Measurements from ENCODE around the gene ZNF219.

The ZNF219 gene

DNA sequence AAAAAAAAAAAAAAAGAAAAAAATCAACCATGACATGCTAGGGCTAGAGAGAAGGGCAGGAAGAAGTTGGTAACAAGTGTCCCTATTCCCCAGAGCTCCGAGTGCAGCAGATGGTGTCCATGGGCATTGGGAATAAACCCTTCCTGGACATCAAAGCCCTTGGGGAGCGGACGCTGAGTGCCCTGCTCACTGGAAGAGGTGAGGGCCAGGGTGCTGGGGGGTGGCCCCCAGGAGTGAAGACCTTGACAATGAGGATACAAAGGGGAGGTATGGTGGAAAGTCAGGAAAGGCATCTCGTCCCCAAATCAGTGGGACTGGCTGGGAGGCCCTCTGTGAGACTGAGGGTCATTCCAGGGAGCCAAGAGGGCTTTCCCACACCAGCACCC lies 11.6 kb downstream of the ZNF219 start:
- DNase-seq (ENCODE audit: low spot score) = no peak

DNA sequence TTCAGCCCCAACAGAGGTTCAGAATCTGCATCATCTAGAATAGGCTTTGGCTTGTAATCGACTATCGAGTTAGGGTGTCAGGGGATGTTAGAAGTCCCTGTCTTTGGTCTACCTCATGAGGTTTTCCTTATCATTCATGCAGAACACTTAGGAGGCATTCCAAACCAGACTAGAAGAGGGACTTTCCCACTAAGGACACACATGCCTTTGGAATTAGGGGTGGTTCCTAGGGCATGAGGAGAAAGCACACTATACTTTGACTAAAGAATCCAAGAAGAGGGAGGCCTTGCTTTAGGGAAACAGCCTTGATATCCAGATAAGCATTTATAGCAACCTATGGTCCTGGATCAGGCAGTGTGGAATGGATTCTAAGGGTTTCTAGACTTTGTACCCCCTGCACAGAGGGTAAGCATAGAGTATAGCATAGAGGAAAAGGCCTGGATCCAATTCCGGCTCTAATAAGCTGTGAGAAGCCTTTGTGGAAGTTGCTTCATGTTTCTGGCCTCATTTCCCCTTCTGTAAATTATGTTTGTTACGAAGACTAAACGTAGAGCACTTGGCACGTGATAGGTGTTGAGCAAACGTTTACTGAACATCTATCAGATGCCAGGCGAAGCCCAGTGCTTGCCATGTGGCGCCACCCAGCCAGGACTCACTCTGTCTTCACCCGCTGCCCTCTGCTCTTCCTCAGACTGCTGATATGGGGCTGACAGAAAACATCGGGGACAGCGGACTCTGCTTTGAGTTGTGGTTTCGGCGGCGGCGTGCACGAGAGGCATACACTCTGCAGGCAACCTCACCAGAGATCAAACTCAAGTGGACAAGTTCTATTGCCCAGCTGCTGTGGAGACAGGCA lies 13.2 kb downstream of the ZNF219 start:
- no peak for DNase-seq (ENCODE audit: low spot score)

DNA sequence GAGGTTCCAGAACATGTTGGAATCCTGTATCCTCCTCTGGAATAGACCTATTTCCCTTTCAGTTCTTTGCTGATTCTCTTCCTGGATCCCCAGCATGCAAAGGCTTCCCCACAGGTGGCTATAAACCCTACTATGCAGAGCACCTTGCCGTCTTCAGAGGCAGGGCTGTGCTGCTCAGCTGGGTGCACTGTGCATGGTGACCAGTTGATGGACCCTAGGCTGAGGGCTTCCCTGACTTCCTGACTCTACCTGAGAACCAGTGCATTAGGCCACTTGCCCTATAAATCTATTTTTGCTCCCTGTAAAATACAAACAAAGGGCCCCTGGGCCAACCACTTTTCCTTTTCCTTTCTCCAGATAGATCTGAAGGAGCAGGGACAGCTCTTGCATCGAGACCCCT lies 14.1 kb downstream of the ZNF219 start:
- DNase-seq (ENCODE audit: low spot score) = no peak

DNA sequence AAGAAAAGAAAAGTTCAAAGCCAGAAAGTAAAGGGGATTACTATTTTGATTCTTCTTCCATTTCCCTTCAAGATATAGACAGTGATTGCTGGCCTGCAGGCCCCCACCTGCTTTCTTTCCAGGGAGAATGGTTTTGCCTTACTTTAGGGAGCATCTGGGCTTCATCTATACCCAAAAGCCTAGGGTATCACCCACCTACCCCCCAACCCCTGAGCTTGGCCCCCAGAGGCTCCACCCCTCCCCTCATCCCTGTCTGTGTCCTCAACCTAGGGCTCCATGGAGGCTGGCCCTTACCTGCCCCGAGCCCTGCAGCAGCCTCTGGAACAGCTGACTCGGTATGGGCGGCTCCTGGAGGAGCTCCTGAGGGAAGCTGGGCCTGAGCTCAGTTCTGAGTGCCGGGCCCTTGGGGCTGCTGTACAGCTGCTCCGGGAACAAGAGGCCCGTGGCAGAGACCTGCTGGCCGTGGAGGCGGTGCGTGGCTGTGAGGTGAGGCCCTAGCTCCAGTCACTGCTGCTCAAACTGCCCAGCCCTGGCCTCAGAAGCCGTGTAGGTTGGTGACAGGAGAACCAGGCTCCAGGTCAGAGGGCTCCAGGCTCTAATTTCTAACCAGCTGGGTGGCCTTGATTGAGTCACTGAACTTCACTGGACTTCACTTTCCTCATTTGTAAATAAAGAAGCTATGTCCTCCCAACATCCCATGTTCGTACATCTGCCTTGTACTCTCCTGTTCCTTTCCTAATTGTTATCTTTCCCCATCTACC lies 14.7 kb downstream of the ZNF219 start:
- DNase-seq (ENCODE audit: low spot score) = no peak

DNA sequence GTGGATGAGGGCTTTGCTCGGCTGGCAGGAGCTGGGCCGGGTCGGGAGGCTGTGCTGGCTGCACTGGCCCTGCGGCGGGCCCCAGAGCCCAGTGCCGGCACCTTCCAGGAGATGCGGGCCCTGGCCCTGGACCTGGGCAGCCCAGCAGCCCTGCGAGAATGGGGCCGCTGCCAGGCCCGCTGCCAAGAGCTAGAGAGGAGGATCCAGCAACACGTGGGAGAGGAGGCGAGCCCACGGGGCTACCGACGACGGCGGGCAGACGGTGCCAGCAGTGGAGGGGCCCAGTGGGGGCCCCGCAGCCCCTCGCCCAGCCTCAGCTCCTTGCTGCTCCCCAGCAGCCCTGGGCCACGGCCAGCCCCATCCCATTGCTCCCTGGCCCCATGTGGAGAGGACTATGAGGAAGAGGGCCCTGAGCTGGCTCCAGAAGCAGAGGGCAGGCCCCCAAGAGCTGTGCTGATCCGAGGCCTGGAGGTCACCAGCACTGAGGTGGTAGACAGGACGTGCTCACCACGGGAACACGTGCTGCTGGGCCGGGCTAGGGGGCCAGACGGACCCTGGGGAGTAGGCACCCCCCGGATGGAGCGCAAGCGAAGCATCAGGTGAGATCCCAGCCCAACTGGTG lies 16.8 kb downstream of the ZNF219 start:
- DNase-seq (ENCODE audit: low spot score) = no peak

DNA sequence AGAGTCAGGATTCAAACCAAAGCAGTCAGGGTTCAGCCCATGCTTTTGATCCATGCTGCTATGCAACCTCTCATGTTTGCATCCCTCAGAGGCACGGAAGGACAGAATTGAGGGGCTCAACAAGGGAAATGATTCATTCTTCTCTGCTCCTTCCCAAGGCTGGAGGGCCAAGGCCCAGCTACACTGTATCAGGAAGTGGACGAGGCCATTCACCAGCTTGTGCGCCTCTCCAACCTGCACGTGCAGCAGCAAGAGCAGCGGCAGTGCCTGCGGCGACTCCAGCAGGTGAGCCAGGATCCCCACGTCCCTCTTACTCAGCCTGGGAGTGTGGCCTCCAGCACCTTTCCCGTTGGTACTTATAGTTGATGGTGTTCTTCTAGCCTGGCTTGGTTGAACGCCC lies 19.7 kb downstream of the ZNF219 start:
- DNase-seq (ENCODE audit: low spot score) = no peak

DNA sequence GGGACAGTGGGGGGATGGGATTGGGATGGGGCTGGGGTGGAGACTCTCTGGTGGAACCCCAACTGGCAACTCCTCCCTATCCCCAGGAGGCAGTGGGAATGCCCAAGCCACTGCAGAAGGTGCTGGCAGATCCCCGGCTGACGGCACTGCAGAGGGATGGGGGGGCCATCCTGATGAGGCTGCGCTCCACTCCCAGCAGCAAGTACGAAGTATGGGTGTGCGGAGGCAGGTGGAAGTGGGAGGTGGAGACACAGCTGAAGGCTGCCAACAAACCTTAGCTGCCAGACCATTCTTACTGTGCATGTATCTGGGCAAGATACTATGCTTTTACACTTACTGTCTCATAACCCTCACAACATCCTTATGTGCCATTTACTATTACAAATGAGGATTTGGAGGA lies 20.2 kb downstream of the ZNF219 start:
- no peak for DNase-seq (ENCODE audit: low spot score)

DNA sequence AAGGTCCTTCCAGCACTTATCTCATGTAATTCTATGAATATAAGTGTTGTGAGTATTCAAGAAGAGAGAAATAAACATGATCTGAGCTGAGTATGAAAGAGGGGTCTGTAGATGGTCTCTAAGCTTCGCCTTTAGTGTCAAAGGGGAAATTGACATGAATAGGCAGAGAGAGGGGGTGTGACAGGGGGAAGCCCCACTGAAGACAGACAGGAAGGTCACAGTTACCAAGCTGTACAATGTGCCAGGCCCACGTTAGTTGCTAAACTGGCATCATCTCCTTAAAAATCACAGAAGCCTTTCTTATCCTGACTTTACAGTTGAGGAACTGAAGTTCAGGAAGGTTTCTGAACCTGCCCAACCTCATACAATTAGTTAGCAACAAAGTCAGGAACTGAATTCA lies 20.8 kb downstream of the ZNF219 start:
- DNase-seq (ENCODE audit: low spot score) = no peak

DNA sequence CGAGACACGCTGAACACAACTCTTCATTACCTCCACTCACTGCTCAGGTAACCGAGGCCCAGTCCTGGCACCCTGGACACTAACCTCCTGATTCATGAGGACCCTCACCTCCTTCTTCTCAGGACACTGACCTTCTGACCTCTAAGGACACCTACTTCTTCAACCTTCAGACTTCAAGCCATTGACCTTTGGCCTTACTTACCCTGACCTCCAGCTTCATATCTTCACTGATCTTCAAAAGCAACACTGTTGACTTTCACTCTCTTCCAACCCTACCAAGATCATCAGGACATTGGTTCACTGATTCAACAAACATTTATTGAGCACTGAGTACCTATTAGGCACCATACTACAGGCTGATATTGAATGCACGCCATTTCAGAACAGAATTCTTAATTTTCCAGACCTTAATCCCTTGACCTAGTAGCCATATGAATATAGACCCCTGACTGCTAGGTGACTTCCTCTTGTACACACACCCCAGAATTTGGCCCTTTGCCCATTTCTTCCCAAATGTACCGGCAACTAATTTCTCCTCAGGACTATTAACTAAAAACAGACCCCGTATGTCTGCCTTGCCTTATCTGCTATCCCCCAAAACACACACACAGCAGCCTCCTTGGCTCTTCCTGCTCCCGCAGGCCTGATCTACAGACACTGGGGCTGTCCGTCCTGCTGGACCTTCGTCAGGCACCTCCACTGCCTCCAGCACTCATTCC lies 22.6 kb downstream of the ZNF219 start:
- DNase-seq (ENCODE audit: low spot score) = no peak

DNA sequence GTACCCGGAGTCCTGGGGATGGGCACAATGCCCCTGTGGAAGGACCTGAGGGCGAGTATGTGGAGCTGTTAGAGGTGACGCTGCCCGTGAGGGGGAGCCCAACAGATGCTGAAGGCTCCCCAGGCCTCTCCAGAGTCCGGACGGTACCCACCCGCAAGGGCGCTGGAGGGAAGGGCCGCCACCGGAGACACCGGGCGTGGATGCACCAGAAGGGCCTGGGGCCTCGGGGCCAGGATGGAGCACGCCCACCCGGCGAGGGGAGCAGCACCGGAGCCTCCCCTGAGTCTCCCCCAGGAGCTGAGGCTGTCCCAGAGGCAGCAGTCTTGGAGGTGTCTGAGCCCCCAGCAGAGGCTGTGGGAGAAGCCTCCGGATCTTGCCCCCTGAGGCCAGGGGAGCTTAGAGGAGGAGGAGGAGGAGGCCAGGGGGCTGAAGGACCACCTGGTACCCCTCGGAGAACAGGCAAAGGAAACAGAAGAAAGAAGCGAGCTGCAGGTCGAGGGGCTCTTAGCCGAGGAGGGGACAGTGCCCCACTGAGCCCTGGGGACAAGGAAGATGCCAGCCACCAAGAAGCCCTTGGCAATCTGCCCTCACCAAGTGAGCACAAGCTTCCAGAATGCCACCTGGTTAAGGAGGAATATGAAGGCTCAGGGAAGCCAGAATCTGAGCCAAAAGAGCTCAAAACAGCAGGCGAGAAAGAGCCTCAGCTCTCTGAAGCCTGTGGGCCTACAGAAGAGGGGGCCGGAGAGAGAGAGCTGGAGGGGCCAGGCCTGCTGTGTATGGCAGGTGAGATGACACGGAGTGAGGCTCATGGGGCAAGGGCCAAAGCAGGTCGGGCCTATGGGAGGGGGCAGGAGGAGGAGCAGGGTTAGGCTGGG lies 23.8 kb downstream of the ZNF219 start:
- no peak for DNase-seq (ENCODE audit: low spot score)

DNA sequence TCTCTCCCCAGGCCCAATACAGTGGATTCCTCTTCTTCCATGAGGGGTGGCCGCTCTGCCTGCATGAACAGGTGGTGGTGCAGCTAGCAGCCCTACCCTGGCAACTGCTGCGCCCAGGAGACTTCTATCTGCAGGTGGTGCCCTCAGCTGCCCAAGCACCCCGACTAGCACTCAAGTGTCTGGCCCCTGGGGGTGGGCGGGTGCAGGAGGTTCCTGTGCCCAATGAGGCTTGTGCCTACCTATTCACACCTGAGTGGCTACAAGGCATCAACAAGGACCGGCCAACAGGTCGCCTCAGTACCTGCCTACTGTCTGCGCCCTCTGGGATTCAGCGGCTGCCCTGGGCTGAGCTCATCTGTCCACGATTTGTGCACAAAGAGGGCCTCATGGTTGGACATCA lies 24.5 kb downstream of the ZNF219 start:
- DNase-seq (ENCODE audit: low spot score) = no peak

DNA sequence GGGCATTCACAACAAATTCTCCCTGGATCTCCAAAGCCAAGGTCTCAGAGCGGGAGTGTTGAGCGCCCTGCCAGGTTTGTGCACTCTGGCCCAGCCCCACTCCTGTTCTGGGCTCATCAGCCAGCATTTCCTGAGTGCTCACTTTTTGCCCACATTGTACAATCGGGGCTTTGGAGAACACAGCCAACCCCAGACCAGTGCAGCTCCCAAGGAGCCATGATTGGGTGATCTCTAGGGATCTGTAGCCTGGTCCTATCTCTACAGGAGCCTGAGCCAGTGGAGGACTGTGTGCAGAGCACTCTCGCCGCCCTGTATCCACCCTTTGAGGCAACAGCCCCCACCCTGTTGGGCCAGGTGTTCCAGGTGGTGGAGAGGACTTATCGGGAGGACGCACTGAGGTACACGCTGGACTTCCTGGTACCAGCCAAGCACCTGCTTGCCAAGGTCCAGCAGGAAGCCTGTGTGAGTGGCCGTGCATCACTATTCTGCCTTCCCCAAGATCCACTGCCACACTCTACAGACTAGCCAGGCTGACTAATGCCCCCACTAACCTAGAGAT lies 25.6 kb downstream of the ZNF219 start:
- DNase-seq (ENCODE audit: low spot score) = no peak

DNA sequence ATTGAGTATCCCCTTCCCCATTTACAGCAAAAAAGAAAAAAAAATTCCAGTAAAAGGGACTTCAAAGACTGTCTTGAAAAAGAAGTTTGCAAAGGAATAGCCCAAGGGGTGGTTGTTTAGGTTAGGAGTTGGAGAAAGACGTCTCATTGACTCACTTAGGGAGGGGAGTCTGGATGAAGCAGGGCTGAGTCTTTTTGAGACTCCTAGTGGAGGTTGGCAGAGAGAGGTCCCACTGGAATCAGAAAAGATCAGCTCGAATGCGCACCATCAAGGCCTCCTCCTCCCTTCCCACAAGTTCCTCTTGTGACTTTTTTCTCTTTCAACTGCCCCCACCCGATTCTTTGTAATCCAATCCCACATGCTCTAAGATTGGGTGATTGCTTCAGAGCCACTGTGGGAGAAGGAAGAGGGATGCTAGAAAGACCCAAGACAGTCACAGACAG lies 26.4 kb downstream of the ZNF219 start:
- no peak for DNase-seq (ENCODE audit: low spot score)

DNA sequence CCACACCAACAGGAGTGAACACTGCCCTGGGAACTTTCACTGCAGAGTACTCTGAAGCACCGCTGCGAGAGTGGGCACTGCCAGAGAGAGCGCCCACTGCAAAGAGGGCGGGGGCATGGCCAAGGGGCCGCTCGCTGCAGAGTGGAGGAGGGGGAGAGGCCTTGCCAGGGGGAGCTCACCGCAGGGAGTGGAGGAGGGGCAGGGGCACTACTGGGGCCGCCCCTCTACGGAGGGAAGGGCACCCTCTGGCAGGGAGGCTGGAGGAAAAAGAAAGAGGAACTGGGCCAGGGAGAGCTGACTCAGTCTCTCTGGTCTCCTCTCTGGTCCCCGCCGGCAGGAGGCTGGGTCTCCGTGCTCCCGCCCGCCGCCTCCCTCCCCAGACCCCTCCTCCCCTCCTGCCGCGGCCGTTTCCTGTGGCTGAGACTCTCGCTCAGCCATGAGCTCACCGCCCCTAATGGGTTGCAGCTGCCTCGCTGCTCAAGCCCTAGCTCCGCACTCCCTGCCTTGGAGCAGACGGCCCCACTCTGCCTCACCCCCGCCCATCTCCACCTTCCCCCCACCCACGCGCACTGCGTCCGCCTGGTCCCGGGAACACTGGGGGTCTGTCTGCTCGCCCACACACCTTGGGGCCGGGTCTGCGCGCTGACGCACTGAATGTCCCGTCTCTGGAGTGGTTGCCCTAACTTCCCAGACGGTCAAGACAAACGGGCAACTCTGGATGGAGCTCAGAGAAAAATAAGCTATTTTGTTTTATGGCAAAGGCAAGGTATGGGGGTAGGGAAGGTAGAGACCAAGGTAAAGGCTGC lies 27.0 kb downstream of the ZNF219 start:
- DNase-seq (ENCODE audit: low spot score) = no peak

DNA sequence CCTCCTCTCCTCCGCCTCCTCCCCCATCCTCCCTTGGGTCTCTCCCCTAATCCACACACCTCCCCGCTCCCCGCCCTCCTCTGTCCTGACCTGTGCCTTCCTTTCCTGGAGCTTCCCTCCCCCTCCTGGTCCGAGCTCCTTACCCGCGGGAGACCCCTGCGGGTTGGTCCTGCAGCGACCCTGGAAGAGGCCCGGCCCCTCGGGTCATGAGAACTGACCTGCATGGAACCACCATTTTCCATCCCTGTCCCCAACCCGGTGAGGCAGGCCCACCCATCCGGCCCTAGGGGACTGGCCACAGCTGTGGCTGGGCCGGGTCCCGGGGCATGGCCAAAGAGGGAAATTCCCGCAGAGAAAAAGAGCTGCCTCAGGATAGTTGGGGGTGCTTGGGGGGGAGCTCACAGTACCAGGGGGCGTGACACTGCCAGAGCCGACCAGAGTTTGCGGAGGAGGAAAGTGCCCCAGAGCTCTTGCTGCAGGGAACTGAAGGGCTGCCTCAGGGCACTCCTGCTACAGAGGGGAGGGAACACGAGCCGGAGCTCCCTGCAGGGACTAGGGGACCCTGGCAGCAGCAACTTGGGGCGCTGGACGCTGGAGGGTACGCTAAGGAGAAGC lies 27.7 kb downstream of the ZNF219 start:
- DNase-seq (ENCODE audit: low spot score) = no peak

DNA sequence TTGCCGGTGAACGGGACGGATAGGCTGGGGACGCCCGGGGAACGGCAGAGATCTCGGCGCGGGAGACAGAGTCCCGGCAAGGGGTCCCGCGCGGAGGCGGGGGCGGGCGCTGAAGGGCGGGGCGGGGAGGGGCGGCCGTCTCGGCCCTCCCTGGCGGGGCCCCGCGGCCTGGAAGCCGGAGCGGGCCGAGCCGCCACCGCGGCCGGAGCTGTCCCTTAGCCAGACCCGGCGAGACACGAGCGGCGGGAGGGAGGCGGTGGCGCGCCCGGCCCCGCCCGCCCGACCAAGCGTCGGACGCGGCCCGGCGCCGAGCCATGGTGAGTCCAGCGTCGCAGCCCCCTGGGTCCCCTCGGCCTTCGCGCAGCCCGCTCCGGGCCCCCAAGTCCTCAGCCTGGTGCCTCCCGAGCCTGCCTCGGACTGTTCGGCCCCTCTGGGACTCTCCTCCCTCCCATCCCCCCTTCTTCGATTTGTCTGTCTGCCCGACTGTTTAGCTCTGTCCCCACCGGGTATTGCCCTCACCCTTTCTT lies 28.3 kb downstream of the ZNF219 start, which contains the start of gene ARHGEF40:
TSS of gene ARHGEF40 (plus strand) at position 222 of the 527 bp plus-strand sequence. CDS start at position 315, 93 bp downstream.
- DNase-seq (ENCODE audit: low spot score) = no peak

DNA sequence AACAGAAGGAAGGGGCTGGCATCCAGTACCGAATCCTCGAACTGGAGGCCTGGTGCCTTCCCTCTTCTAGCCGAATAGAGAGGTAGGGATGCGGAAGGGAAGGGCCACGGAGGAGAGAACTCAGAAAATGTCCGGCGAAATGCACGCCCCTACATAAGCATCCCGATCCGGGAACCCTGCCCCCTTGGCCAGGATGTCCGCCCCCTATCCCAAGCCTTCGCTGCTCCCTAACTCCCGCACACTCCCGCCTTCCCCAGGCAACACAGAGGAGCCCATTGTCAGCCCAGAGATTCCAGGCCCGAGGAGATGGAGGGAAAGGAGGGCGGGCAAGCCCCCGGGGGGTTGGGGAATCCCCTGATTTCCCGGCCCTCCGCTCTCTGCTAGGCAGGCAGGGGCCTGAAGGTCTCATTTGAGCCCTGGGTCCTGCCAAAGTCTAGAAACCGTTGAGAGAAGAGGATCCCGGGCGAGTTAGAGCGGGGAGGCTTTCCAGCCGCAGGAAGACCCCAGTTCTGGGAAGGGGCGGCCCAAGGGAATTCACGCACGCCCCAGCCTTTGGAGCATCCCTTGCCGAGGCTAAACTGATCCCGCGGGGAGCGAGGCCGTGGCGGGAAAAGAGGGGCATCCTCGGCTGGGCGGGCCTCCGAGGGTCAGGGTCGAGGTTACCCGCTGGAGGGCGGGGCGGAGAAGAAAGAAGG lies 28.9 kb downstream of the ZNF219 start:
- DNase-seq (ENCODE audit: low spot score) = no peak

DNA sequence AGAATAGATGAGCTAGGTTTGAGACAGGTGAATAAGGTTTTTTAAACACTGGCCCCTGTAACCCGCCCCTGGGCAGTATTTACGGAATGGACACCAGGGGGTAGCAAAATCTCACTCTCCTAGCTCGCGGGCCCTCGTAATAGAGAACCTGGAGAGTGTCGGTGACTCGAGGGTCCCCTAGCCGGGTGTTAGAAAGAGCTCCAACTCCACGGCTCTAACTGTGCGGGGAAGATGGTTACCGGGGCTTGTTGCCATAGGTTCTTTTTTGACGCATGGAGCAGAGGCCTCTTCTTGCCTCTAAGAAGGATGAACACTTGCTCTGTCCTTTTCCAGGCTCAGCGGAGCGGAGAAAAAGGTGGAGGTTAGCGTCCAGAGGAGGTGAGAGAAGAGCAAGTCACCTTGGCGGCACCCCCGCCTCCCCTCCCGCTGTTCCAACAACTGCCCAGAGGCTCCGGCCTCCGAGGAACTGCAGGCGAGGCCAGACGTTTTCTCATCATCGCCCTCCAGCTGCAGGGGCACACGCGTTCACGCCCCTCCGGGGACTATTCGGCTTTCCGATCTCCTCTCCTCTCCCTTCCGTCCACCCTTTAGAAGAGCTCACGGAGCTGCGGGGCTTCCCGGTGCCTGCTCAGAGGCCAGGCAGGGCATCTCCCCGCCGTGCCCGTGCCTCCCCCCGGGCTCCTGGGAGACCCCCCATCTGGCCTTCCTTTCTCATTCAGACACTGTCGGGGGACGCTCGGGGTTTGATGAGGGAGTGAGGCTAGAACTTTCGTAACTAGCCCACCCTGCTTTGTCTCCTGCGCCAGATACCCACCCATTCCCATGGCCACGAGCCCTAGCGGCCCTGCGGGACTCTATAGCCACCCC lies 29.7 kb downstream of the ZNF219 start:
- peak; percentile 25 for DNase-seq (ENCODE audit: low spot score)
